ENCODE results near the gene ETS1.
"Not testable (repeated sequence)": the region's sequence is repeated elsewhere in the genome, so short reads cannot be mapped to it uniquely, and the experiment has no call there.

The ETS1 gene

GRCh38 chr11:128462189-128462588 is 125.2 kb downstream of the ETS1 start:
- no peak for DNase-seq (ENCODE audit: low spot score)

- peak; percentile 41 for DNase-seq (ENCODE audit: low spot score)
Observed at GRCh38 chr11:128458321-128458720, 129.0 kb downstream of the ETS1 start.

- DNase-seq (ENCODE audit: low spot score): no peak
Observed at GRCh38 chr11:128457874-128458273, 129.5 kb downstream of the ETS1 start.

- DNase-seq (ENCODE audit: low spot score): no peak
Observed at GRCh38 chr11:128456566-128457268, 130.6 kb downstream of the ETS1 start.

- no peak for DNase-seq (ENCODE audit: low spot score)
Observed at GRCh38 chr11:128455766-128456165, 131.6 kb downstream of the ETS1 start.

- DNase-seq (ENCODE audit: low spot score): peak; percentile 83
Observed at GRCh38 chr11:128453444-128454336, 133.7 kb downstream of the ETS1 start.

GRCh38 chr11:128451652-128452470 is 135.5 kb downstream of the ETS1 start:
- peak; percentile 27 for DNase-seq (ENCODE audit: low spot score)

- DNase-seq (ENCODE audit: low spot score): no peak
Observed at GRCh38 chr11:128450882-128451651, 136.3 kb downstream of the ETS1 start.

- not testable (repeated sequence) for DNase-seq (ENCODE audit: low spot score)
Observed at GRCh38 chr11:128450425-128450824, 136.9 kb downstream of the ETS1 start.

GRCh38 chr11:128448981-128449713 is 138.2 kb downstream of the ETS1 start:
- DNase-seq (ENCODE audit: low spot score): no peak

GRCh38 chr11:128448200-128448886 is 139.0 kb downstream of the ETS1 start:
- no peak for DNase-seq (ENCODE audit: low spot score)

GRCh38 chr11:128447233-128447632 is 140.1 kb downstream of the ETS1 start:
- DNase-seq (ENCODE audit: low spot score): no peak

GRCh38 chr11:128445921-128446320 is 141.4 kb downstream of the ETS1 start:
- DNase-seq (ENCODE audit: low spot score): not testable (repeated sequence)

GRCh38 chr11:128437136-128437535 is 150.2 kb downstream of the ETS1 start:
- no peak for DNase-seq (ENCODE audit: low spot score)

GRCh38 chr11:128434818-128435217 is 152.5 kb downstream of the ETS1 start:
- DNase-seq (ENCODE audit: low spot score): no peak

- DNase-seq (ENCODE audit: low spot score): no peak
Observed at GRCh38 chr11:128434411-128434810, 152.9 kb downstream of the ETS1 start.

- DNase-seq (ENCODE audit: low spot score): no peak
Observed at GRCh38 chr11:128432926-128433325, 154.4 kb downstream of the ETS1 start.

GRCh38 chr11:128431931-128432330 is 155.4 kb downstream of the ETS1 start:
- DNase-seq (ENCODE audit: low spot score): no peak

- no peak for DNase-seq (ENCODE audit: low spot score)
Observed at GRCh38 chr11:128428935-128429334, 158.4 kb downstream of the ETS1 start.

GRCh38 chr11:128424851-128425285 is 162.5 kb downstream of the ETS1 start:
- peak; percentile 61 for DNase-seq (ENCODE audit: low spot score)
